PC-3 (cell line): Measurements from ENCODE around the gene PRM3. TPM values are rescaled to one million over a fixed set of nuclear protein-coding genes. Genes with fewer than 3 reads are reported as not detected.

ENCODE experiments used
- ATAC-seq: fragments of 200-7000 bp; cut with Tn5 transposase; 2 replicates; pipeline ENCODE4 v1.9.1; 2020; ENCODE audit warnings: mild to moderate bottlenecking, moderate library complexity
- BruUV-seq: library from RNA; stranded (reverse); fragments of 400-500 nt; replicated peaks from 2 replicates; lab custom pipeline; 2021; lab: Mats Ljungman, UMichigan
- CTCF ChIA-PET: fragments of 300-600 bp; sonication (Branson Sonifier 250); formaldehyde crosslinking; loops from one replicate; lab custom pipeline; 2022; ENCODE audit warnings: antibody characterized with exemption; lab: Charles Lee
- POLR2A ChIA-PET: fragments of 300-600 bp; sonication (Branson Sonifier 250); formaldehyde crosslinking; loops from one replicate; lab custom pipeline; 2022; ENCODE audit warnings: antibody characterized with exemption; ENCODE audit not compliant: unreplicated experiment; lab: Charles Lee
- DNase-seq: peaks from one replicate; pipeline ENCODE4 v3.0.0-alpha.2; 2015
- H2AFZ ChIP-seq: fragments of 300-600 bp; sonication (generic); 2 replicates; pipeline ENCODE4 v1.6.0; 2016; ENCODE audit warnings: antibody characterized with exemption, low read length
- H3F3A ChIP-seq: fragments of 300-600 bp; sonication (generic); one replicate; pipeline ENCODE4 v1.6.0; 2017; ENCODE audit warnings: antibody characterized with exemption, low read length, control low read depth, mild to moderate bottlenecking; ENCODE audit not compliant: unreplicated experiment
- H3K27ac ChIP-seq: fragments of 300-600 bp; sonication (generic); 2 replicates; pipeline ENCODE4 v1.5.1; 2016; ENCODE audit warnings: mild to moderate bottlenecking, low read length
- H3K27me3 ChIP-seq: fragments of 300-600 bp; sonication (generic); 2 replicates; pipeline ENCODE4 v1.6.1; 2016; ENCODE audit warnings: low read length, mixed read lengths
- H3K36me3 ChIP-seq: fragments of 300-600 bp; sonication (generic); 2 replicates; pipeline ENCODE4 v1.6.1; 2016; ENCODE audit warnings: low read depth, mixed run types, low read length, mixed read lengths
- H3K4me1 ChIP-seq: fragments of 300-600 bp; sonication (generic); 2 replicates; pipeline ENCODE4 v1.5.1; 2016; ENCODE audit warnings: low read length; ENCODE audit not compliant: insufficient read depth
- H3K4me2 ChIP-seq: fragments of 300-600 bp; sonication (generic); 2 replicates; pipeline ENCODE4 v1.6.0; 2016; ENCODE audit warnings: low read length
- H3K4me3 ChIP-seq: fragments of 300-600 bp; sonication (generic); 2 replicates; pipeline ENCODE4 v1.5.1; 2016; ENCODE audit warnings: mild to moderate bottlenecking, low read length, mixed read lengths
- H3K79me2 ChIP-seq: fragments of 300-600 bp; sonication (generic); 2 replicates; pipeline ENCODE4 v1.6.1; 2017; ENCODE audit warnings: low read length, mixed read lengths
- H3K9ac ChIP-seq: fragments of 300-600 bp; sonication (generic); 2 replicates; pipeline ENCODE4 v1.6.0; 2016; ENCODE audit warnings: mild to moderate bottlenecking, low read length
- H3K9me2 ChIP-seq: fragments of 300-600 bp; sonication (generic); replicated peaks from 2 replicates; pipeline ENCODE4 v1.6.1; 2016; ENCODE audit warnings: mixed run types, low read length, mixed read lengths
- H3K9me3 ChIP-seq: fragments of 300-600 bp; sonication (generic); 2 replicates; pipeline ENCODE4 v1.6.1; 2016; ENCODE audit warnings: low read length, mixed read lengths
- H4K20me1 ChIP-seq: fragments of 300-600 bp; sonication (generic); 2 replicates; pipeline ENCODE4 v1.6.1; 2016; ENCODE audit warnings: low read length, mixed read lengths
- EZH2 ChIP-seq: fragments of 300-600 bp; sonication (generic); IDR thresholded peaks from one replicate; pipeline ENCODE4 v1.6.1; 2017; ENCODE audit warnings: antibody characterized with exemption, mild to moderate bottlenecking, low read length; ENCODE audit not compliant: unreplicated experiment
- EZH2phosphoT487 ChIP-seq: fragments of 300-600 bp; sonication (generic); IDR thresholded peaks from 2 replicates; pipeline ENCODE4 v1.6.1; 2018; ENCODE audit warnings: mild to moderate bottlenecking, antibody characterized with exemption, low read length, borderline replicate concordance
- intact Hi-C: fragments of 100-400 bp; cut with micrococcal nuclease; formaldehyde crosslinking; loops from 2 replicates; pipeline ENCODE4 v1.9.0; 2023
- total RNA-seq: library from RNA; depleted of rRNA; stranded (reverse); fragments of >200 nt; gene quantifications from 2 replicates; pipeline ENCODE4 v1.2.3, GENCODE V29; 2014
- TF ChIP-seq, protein P1 (sequence below): fragments of 300-600 bp; sonication (generic); conservative IDR thresholded peaks from 2 replicates; pipeline ENCODE4 v1.5.1; 2017; ENCODE audit warnings: antibody characterized with exemption, low read depth, mild to moderate bottlenecking, low read length

Gene PRM3
- total RNA-seq, 1 experiment from 2014 or later: not detected

DNA sequence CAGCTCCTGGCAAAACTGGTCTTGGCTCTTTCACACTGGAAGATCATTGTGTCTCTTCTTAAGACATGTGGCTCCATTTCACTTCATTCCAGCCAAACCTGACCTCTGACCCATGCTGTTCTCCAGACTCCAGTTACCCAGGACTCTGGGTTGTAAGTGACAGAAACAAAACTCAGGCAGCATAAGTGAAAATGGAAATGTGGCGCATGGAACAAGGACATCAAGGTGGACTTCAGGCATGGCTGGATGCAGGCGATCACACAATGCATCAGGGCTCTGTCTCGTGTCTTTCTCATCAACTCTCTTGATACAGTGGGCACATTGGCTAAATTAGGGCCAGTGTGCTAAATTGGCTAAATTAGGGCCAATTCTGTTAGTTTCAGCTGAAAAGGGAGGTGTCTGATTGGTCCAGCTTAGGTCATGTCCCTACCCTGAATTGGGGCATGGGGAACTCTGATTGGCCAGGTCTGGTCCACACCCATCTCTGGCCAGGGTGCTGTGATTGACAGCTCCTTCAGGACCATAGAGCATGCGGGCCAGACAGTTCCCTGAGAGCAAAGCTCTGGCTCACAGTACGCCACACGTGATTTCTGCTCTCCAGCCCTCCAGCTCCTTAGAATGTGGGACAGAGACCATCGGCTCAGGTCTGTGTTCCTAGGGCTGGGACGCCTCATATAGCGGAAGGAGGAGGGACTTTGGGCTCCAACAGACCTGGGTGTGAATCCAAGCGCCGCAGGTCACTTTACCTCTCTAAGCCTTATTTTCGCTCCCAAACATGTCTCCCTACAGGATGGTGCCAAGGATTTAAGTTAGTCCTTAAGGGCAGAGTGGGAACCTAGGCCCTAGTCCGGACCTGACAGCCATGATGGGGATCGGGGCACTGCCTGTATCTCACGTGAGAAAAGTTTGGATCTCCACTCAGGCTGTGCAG is 34.9 kb downstream of the PRM3 start:
- Histone ChIP-seq H3K4me1 (no peaks in the 10 kb centered on the region), H3K9me3 (no peaks in the 10 kb centered on the region), H3K36me3 (no peaks in the 10 kb centered on the region), H3K9ac (no peak overlapping the region), H3K27ac (no peak overlapping the region), H3K4me2 (no peak overlapping the region), H2AFZ (no peak overlapping the region), H3K9me2 (no peaks in the 10 kb centered on the region), H3F3A (no peaks in the 10 kb centered on the region), H3K4me3 (no peak overlapping the region), H4K20me1 (no peaks in the 10 kb centered on the region), H3K79me2 (no peaks in the 10 kb centered on the region), H3K27me3 (no peaks in the 10 kb centered on the region)
- CTCF ChIA-PET: interaction anchor here (0.6 kb wide), 1 partner anchor 39 kb away, joined by 3 read pairs; no protein-coding TSS in a partner anchor
- TF ChIP-seq, protein P1, sequence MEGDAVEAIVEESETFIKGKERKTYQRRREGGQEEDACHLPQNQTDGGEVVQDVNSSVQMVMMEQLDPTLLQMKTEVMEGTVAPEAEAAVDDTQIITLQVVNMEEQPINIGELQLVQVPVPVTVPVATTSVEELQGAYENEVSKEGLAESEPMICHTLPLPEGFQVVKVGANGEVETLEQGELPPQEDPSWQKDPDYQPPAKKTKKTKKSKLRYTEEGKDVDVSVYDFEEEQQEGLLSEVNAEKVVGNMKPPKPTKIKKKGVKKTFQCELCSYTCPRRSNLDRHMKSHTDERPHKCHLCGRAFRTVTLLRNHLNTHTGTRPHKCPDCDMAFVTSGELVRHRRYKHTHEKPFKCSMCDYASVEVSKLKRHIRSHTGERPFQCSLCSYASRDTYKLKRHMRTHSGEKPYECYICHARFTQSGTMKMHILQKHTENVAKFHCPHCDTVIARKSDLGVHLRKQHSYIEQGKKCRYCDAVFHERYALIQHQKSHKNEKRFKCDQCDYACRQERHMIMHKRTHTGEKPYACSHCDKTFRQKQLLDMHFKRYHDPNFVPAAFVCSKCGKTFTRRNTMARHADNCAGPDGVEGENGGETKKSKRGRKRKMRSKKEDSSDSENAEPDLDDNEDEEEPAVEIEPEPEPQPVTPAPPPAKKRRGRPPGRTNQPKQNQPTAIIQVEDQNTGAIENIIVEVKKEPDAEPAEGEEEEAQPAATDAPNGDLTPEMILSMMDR: no peak
- no peak for TF ChIP-seq EZH2phosphoT487
- no peak for DNase-seq
- ATAC-seq: no peak
- POLR2A ChIA-PET: no interaction called here
- intact Hi-C loops: no loop called here
- BruUV-seq: no TSS peak

DNA sequence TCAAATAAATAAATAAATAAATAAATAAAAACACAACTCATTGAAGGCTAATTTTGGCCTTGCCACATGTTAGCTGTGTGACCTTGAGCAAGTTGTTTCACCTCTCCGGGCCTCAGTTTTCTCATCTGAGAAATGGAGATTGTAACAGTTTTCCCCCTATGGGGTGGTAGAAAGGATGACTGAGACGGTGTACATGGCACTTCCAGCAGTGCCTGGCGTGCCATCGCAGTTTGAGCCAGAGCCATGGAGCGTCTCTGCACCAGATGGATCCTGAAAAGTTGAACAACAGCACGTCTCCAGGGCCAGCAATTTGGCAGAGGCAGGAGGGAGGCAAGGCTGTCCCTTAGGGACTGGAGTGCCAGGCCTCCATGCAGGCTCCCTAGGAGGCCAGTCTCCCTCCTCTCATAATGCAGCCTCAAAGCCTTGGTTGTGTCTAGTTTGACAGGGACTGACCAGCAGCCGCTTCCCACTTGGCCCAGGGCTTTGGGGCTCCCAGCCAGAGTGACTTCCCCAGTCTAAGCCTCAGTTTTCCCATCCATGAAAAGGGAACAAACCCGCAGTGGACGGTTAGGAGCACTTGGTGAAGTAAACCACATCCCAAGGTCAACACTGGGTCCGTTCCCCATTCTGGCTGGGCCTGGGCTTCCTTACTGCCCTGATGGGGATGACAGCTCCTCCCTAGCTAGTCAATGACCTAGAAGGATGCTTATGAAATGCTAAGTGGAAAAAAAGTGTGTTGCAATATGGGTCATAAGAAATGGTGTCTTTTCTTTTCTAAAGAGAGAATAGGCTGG is 36.8 kb downstream of the PRM3 start:
- no peak overlapping the region for H3K27ac ChIP-seq
- CTCF ChIA-PET: no interaction called here

More for the DNA sequence above, 36.8 kb downstream of the PRM3 start:
- no peaks in the 10 kb centered on the region for H3K27me3 ChIP-seq
- DNase-seq (no peak), ATAC-seq (no peak)
- no peaks in the 10 kb centered on the region for H3K9me2 ChIP-seq
- BruUV-seq: no TSS peak
- no peaks in the 10 kb centered on the region for H3K9me3 ChIP-seq
- H3K4me3 ChIP-seq: no peak overlapping the region
- no peaks in the 10 kb centered on the region for H3K36me3 ChIP-seq
- H2AFZ ChIP-seq: no peak overlapping the region
- intact Hi-C loops: no loop called here
- H3K4me2 ChIP-seq: no peak overlapping the region
- no peaks in the 10 kb centered on the region for H4K20me1 ChIP-seq
- H3F3A ChIP-seq: no peaks in the 10 kb centered on the region
- no peaks in the 10 kb centered on the region for H3K4me1 ChIP-seq
- no peaks in the 10 kb centered on the region for H3K79me2 ChIP-seq
- H3K9ac ChIP-seq: no peak overlapping the region
- TF ChIP-seq, protein P1: no peak
- TF ChIP-seq EZH2phosphoT487 (no peak), EZH2 (no peak)
- POLR2A ChIA-PET: no interaction called here
